ENCODE results near the gene FOXRED2.
A peak's percentile ranks its signal among the peaks of the same experiment; 100 is the strongest.

GRCh38 chr22:36465232-36466021 is 41.4 kb downstream of the FOXRED2 start:
- TF ChIP-seq, protein P1, sequence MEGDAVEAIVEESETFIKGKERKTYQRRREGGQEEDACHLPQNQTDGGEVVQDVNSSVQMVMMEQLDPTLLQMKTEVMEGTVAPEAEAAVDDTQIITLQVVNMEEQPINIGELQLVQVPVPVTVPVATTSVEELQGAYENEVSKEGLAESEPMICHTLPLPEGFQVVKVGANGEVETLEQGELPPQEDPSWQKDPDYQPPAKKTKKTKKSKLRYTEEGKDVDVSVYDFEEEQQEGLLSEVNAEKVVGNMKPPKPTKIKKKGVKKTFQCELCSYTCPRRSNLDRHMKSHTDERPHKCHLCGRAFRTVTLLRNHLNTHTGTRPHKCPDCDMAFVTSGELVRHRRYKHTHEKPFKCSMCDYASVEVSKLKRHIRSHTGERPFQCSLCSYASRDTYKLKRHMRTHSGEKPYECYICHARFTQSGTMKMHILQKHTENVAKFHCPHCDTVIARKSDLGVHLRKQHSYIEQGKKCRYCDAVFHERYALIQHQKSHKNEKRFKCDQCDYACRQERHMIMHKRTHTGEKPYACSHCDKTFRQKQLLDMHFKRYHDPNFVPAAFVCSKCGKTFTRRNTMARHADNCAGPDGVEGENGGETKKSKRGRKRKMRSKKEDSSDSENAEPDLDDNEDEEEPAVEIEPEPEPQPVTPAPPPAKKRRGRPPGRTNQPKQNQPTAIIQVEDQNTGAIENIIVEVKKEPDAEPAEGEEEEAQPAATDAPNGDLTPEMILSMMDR (IDR thresholded peaks at IDR 0.05), result no peak
- no peak for TF ChIP-seq TAF1 (IDR thresholded peaks at IDR 0.05; ENCODE audit: borderline replicate concordance, low read depth, low read length)
- TF ChIP-seq, protein P2, sequence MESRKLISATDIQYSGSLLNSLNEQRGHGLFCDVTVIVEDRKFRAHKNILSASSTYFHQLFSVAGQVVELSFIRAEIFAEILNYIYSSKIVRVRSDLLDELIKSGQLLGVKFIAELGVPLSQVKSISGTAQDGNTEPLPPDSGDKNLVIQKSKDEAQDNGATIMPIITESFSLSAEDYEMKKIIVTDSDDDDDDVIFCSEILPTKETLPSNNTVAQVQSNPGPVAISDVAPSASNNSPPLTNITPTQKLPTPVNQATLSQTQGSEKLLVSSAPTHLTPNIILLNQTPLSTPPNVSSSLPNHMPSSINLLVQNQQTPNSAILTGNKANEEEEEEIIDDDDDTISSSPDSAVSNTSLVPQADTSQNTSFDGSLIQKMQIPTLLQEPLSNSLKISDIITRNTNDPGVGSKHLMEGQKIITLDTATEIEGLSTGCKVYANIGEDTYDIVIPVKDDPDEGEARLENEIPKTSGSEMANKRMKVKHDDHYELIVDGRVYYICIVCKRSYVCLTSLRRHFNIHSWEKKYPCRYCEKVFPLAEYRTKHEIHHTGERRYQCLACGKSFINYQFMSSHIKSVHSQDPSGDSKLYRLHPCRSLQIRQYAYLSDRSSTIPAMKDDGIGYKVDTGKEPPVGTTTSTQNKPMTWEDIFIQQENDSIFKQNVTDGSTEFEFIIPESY (IDR thresholded peaks at IDR 0.05; ENCODE audit: borderline replicate concordance, low read depth), result peak; percentile 63; the same call in 1 of the 2 replicates
- no peak for TF ChIP-seq ELF1 (IDR thresholded peaks at IDR 0.05)
- TF ChIP-seq NFIC (IDR thresholded peaks at IDR 0.05; ENCODE audit: borderline replicate concordance), result peak; percentile 89
- TF ChIP-seq JUND (IDR thresholded peaks at IDR 0.05), result peak; percentile 94
- peak; percentile 79 for TF ChIP-seq MAX (IDR thresholded peaks at IDR 0.05; ENCODE audit: low read depth)
- no peak for TF ChIP-seq CHD2 (IDR thresholded peaks at IDR 0.05; ENCODE audit: low read length, partially characterized antibody)
- TF ChIP-seq, protein P3, sequence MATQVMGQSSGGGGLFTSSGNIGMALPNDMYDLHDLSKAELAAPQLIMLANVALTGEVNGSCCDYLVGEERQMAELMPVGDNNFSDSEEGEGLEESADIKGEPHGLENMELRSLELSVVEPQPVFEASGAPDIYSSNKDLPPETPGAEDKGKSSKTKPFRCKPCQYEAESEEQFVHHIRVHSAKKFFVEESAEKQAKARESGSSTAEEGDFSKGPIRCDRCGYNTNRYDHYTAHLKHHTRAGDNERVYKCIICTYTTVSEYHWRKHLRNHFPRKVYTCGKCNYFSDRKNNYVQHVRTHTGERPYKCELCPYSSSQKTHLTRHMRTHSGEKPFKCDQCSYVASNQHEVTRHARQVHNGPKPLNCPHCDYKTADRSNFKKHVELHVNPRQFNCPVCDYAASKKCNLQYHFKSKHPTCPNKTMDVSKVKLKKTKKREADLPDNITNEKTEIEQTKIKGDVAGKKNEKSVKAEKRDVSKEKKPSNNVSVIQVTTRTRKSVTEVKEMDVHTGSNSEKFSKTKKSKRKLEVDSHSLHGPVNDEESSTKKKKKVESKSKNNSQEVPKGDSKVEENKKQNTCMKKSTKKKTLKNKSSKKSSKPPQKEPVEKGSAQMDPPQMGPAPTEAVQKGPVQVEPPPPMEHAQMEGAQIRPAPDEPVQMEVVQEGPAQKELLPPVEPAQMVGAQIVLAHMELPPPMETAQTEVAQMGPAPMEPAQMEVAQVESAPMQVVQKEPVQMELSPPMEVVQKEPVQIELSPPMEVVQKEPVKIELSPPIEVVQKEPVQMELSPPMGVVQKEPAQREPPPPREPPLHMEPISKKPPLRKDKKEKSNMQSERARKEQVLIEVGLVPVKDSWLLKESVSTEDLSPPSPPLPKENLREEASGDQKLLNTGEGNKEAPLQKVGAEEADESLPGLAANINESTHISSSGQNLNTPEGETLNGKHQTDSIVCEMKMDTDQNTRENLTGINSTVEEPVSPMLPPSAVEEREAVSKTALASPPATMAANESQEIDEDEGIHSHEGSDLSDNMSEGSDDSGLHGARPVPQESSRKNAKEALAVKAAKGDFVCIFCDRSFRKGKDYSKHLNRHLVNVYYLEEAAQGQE (IDR thresholded peaks at IDR 0.05; ENCODE audit: low read depth, low read length), result no peak
- TF ChIP-seq NRF1 (IDR thresholded peaks at IDR 0.05; ENCODE audit: low read depth, low read length), result no peak
- TF ChIP-seq EZH2phosphoT487 (IDR thresholded peaks at IDR 0.05; ENCODE audit: borderline replicate concordance, low read depth), result no peak

Measured in SK-N-SH (cell line).